HepG2 (cell line): ENCODE results near the gene PDIA6. TPM values are rescaled to one million over a fixed set of nuclear protein-coding genes. Genes with fewer than 3 reads are reported as not detected.

ENCODE experiments used
- ARID4A ChIP-seq: sonication (generic); formaldehyde crosslinking; IDR thresholded peaks from 2 replicates; pipeline ENCODE4 v1.5.0; 2020; ENCODE audit warnings: mild to moderate bottlenecking, missing genetic modification reagents, borderline replicate concordance
- ARNTL ChIP-seq: sonication (generic); formaldehyde crosslinking; IDR thresholded peaks from 2 replicates; pipeline ENCODE4 v1.4.0; 2020; ENCODE audit warnings: mild to moderate bottlenecking, missing genetic modification reagents
- CBX5 ChIP-seq: sonication (generic); formaldehyde crosslinking; IDR thresholded peaks from 2 replicates; pipeline ENCODE4 v1.4.0; 2020; ENCODE audit warnings: missing genetic modification reagents, borderline replicate concordance
- CTCF ChIP-seq: sonication (generic); formaldehyde crosslinking; IDR thresholded peaks from 2 replicates; pipeline ENCODE4 v1.5.0; 2020; ENCODE audit warnings: mild to moderate bottlenecking, missing genetic modification reagents, moderate library complexity
- EP300 ChIP-seq, 3 experiments: sonication (generic) in 1 of 3; formaldehyde crosslinking in 1 of 3; IDR thresholded peaks; 2 replicates each; pipeline versions ENCODE4 v1.5.1 to v1.6.1; 2011 to 2020; ENCODE audit warnings: low read depth in 2 of 3, low read length in 2 of 3, borderline replicate concordance in 1 of 3, improper control_type of control experiment in 1 of 3, mild to moderate bottlenecking in 1 of 3, missing genetic modification reagents in 1 of 3, moderate library complexity in 1 of 3
- GZF1 ChIP-seq: sonication (generic); formaldehyde crosslinking; IDR thresholded peaks from 2 replicates; pipeline ENCODE4 v1.5.1; 2020; ENCODE audit warnings: mild to moderate bottlenecking, missing genetic modification reagents
- KLF6 ChIP-seq: IDR thresholded peaks from 2 replicates; pipeline ENCODE4 v1.8.0; 2016; ENCODE audit warnings: missing biosample characterization, missing genetic modification reagents
- MED1 ChIP-seq: sonication (generic); formaldehyde crosslinking; IDR thresholded peaks from 2 replicates; pipeline ENCODE4 v1.4.0; 2020; ENCODE audit warnings: missing genetic modification reagents
- MED13 ChIP-seq: sonication (generic); formaldehyde crosslinking; IDR thresholded peaks from 2 replicates; pipeline ENCODE4 v1.5.0; 2020; ENCODE audit warnings: missing genetic modification reagents
- NFE2L1 ChIP-seq: sonication (generic); formaldehyde crosslinking; IDR thresholded peaks from 2 replicates; pipeline ENCODE4 v1.4.0; 2020; ENCODE audit warnings: missing genetic modification reagents, mild to moderate bottlenecking, borderline replicate concordance
- PAX8 ChIP-seq: sonication (generic); formaldehyde crosslinking; IDR thresholded peaks from 2 replicates; pipeline ENCODE4 v1.8.0; 2022; ENCODE audit warnings: mild to moderate bottlenecking, missing genetic modification reagents, borderline replicate concordance
- RELA ChIP-seq: sonication (generic); formaldehyde crosslinking; IDR thresholded peaks from 2 replicates; pipeline ENCODE4 v1.4.0; 2020; ENCODE audit warnings: missing genetic modification reagents
- RNF2 ChIP-seq: fragments of 450-650 bp; conservative IDR thresholded peaks from 2 replicates; pipeline ENCODE4 v1.6.1; 2016; ENCODE audit warnings: low read depth
- SKIL ChIP-seq: sonication (generic); formaldehyde crosslinking; IDR thresholded peaks from 2 replicates; pipeline ENCODE4 v1.8.0; 2022; ENCODE audit warnings: missing genetic modification reagents, mild to moderate bottlenecking, moderate library complexity, borderline replicate concordance
- TEAD2 ChIP-seq: sonication (generic); formaldehyde crosslinking; IDR thresholded peaks from 2 replicates; pipeline ENCODE4 v1.9.0; 2021; ENCODE audit warnings: missing genetic modification reagents
- ZNF282 ChIP-seq: fragments of 450-650 bp; IDR thresholded peaks from 2 replicates; pipeline ENCODE4 v1.6.1; 2018; ENCODE audit not compliant: partially characterized antibody
- ZNF33B ChIP-seq: sonication (generic); formaldehyde crosslinking; IDR thresholded peaks from 2 replicates; pipeline ENCODE4 v1.5.1; 2020; ENCODE audit warnings: mild to moderate bottlenecking, missing genetic modification reagents
- ZNF446 ChIP-seq: sonication (generic); formaldehyde crosslinking; IDR thresholded peaks from 2 replicates; pipeline ENCODE4 v1.5.0; 2020; ENCODE audit warnings: mild to moderate bottlenecking, missing genetic modification reagents
- ZNF543 ChIP-seq: sonication (generic); formaldehyde crosslinking; IDR thresholded peaks from 2 replicates; pipeline ENCODE4 v1.4.0; 2020; ENCODE audit warnings: mild to moderate bottlenecking, missing genetic modification reagents
- ZNF784 ChIP-seq: sonication (generic); formaldehyde crosslinking; IDR thresholded peaks from 2 replicates; pipeline ENCODE4 v1.5.1; 2020; ENCODE audit warnings: missing genetic modification reagents, mild to moderate bottlenecking, borderline replicate concordance
- polyA plus RNA-seq, 8 experiments: library from polyadenylated mRNA; depleted of rRNA in 3 of 8; stranded (reverse) in 7 of 8; unstranded in 1 of 8; fragments of >200 nt; fragmentation: Illumina TruSeq in 4 of 8; extraction: Trizol in 4 of 8; gene quantifications; 2 replicates each; pipeline versions ENCODE4 v1.2.1 to v1.2.3, GENCODE V29; 2011 to 2016; ENCODE audit warnings: low read depth in 4 of 8, missing spikeins in 1 of 8, mixed read lengths in 1 of 8; ENCODE audit not compliant: insufficient read depth in 1 of 8
- total RNA-seq, 5 experiments: library from RNA; depleted of rRNA; stranded (reverse); fragments of >200 nt; fragmentation: Illumina TruSeq; extraction: Trizol; gene quantifications; 2 replicates each; pipeline ENCODE4 v1.2.3, GENCODE V29; 2016; ENCODE audit warnings: low read depth in 1 of 5

The PDIA6 gene
- total and polyA plus RNA-seq, 2 of the 13 experiments (the other 11 are each of a cell fraction or from before 2014, with no cell fraction given), result 586 to 642 TPM

GRCh38 chr2:10835052-10835970 lies 22.7 kb upstream of the PDIA6 start (continued):
- TF ChIP-seq SKIL (CRISPR knock-in tag) (no peak), MED13 (CRISPR knock-in tag) (no peak), MED1 (CRISPR knock-in tag) (no peak), ARNTL (no peak), ZNF446 (no peak), ZNF282 (no peak), GZF1 (CRISPR knock-in tag) (no peak; the same call in 1 of the 2 replicates), RELA (no peak), PAX8 (CRISPR knock-in tag) (peak; percentile 75; the same call in 1 of the 2 replicates), ZNF784 (CRISPR knock-in tag) (no peak), RNF2 (no peak), NFE2L1 (CRISPR knock-in tag) (no peak), ZNF33B (CRISPR knock-in tag) (no peak), ARID4A (no peak), TEAD2 (no peak), CBX5 (CRISPR knock-in tag) (no peak; the same call in 1 of the 2 replicates), EP300 (IDR thresholded peaks at IDR 0.05; ENCODE audit: low read depth in 2 of 2, low read length in 2 of 2) (no peak), EP300 (CRISPR knock-in tag; IDR thresholded peaks at IDR 0.05; ENCODE audit: borderline replicate concordance) (no peak), CTCF (peak; percentile 99), KLF6 (CRISPR knock-in tag) (no peak), ZNF543 (CRISPR knock-in tag) (no peak)
